ENCODE results near the gene JMJD8.

DNA sequence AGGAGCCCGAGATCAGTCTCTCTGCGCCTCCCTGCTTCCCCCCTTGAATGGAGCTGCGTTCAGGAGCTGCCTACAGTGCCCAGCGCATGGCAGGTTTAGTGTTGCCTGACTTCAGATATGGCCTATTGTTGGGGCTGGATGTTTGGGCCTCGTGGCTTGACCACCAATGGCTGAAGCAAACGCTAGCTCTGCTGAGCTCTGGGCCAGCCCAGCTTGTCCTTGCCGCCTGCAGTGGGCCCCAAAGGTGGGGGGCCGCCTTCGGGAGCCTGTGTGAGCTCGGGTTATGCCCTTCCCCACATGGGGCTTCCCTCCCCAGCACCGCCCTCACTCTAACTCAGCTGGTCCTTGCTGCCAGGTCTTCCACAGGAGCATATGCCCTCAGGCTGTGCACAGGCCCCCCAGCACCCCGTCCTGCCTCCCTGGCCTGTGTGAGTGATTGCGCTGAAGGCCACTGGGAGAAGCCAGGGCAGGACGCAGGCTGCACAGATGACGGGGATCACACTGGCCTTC, 46.0 kb downstream of the JMJD8 start:
- TF ChIP-seq, protein P1, sequence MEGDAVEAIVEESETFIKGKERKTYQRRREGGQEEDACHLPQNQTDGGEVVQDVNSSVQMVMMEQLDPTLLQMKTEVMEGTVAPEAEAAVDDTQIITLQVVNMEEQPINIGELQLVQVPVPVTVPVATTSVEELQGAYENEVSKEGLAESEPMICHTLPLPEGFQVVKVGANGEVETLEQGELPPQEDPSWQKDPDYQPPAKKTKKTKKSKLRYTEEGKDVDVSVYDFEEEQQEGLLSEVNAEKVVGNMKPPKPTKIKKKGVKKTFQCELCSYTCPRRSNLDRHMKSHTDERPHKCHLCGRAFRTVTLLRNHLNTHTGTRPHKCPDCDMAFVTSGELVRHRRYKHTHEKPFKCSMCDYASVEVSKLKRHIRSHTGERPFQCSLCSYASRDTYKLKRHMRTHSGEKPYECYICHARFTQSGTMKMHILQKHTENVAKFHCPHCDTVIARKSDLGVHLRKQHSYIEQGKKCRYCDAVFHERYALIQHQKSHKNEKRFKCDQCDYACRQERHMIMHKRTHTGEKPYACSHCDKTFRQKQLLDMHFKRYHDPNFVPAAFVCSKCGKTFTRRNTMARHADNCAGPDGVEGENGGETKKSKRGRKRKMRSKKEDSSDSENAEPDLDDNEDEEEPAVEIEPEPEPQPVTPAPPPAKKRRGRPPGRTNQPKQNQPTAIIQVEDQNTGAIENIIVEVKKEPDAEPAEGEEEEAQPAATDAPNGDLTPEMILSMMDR (IDR thresholded peaks at IDR 0.05), result no peak
- TF ChIP-seq EP300 (IDR thresholded peaks at IDR 0.05) (no peak), POLR2A (IDR thresholded peaks at IDR 0.05) (no peak)

Measured in ovary (tissue), 3 donors.